Naive thymus-derived CD8-positive, alpha-beta T cell (primary cell): ENCODE results near the gene DHCR24. TPM values are rescaled to one million over a fixed set of nuclear protein-coding genes. Genes with fewer than 3 reads are reported as not detected.

ENCODE experiments used
- ATAC-seq, 2 donors: fragments of 150-1000 bp; cut with Tn5 transposase in 1 of 2; sonication (Bioruptor Pico), chemical (Tn5 transposase) in 1 of 2; 1 replicate in 1 of 2; 2 replicates in 1 of 2; pipeline ENCODE4 v1.10.0; 2021; ENCODE audit warnings: mild to moderate bottlenecking in 2 of 2, moderate library complexity in 2 of 2
- POLR2A ChIA-PET: fragments of 350-600 bp; sonication (Branson Sonifier 250); formaldehyde crosslinking; loops from one replicate; lab custom pipeline; 2021; ENCODE audit warnings: antibody characterized with exemption; lab: Charles Lee
- DNase-seq, 10 donors: peaks; one replicate each; pipeline versions ENCODE4 v3.0.0 to v3.0.0-alpha.2; 2020 to 2022
- H3K27ac Mint-ChIP-seq, 10 donors: one replicate each; pipeline ENCODE4 v1.8.0; 2020 to 2022; ENCODE audit warnings: mild to moderate bottlenecking in 10 of 10, mixed read lengths in 10 of 10, moderate library complexity in 4 of 10, inconsistent platforms in 1 of 10
- H3K27me3 Mint-ChIP-seq, 5 donors: one replicate each; pipeline ENCODE4 v1.8.0; 2021 to 2022; ENCODE audit warnings: mixed read lengths in 5 of 5
- H3K36me3 Mint-ChIP-seq, 3 donors: one replicate each; pipeline ENCODE4 v1.8.0; 2020 to 2022; ENCODE audit warnings: mixed read lengths in 3 of 3, mild to moderate bottlenecking in 2 of 3, inconsistent platforms in 1 of 3
- H3K4me1 Mint-ChIP-seq, 4 donors: one replicate each; pipeline ENCODE4 v1.8.0; 2021 to 2022; ENCODE audit warnings: mixed read lengths in 4 of 4
- H3K4me3 Mint-ChIP-seq, 10 donors: one replicate each; pipeline ENCODE4 v1.8.0; 2020 to 2022; ENCODE audit warnings: mild to moderate bottlenecking in 10 of 10, mixed read lengths in 10 of 10, moderate library complexity in 6 of 10, inconsistent platforms in 1 of 10
- H3K9me3 Mint-ChIP-seq, 9 donors: one replicate each; pipeline ENCODE4 v1.8.0; 2020 to 2022; ENCODE audit warnings: mixed read lengths in 9 of 9, mild to moderate bottlenecking in 3 of 9, inconsistent platforms in 1 of 9, moderate library complexity in 1 of 9
- polyA plus RNA-seq, 3 donors: library from polyadenylated mRNA; unstranded; fragments of 300-500 nt; fragmentation: Illumina TruSeq; gene quantifications; one replicate each; pipeline ENCODE4 v1.2.3, GENCODE V29; 2021
- total RNA-seq, 8 experiments: library from RNA in 2 of 8; stranded (reverse) in 2 of 8; gene quantifications; one replicate each; pipeline ENCODE4 v1.2.3 and lab custom pipeline; 2021 to 2026

DHCR24 gene
- total and polyA plus RNA-seq, 5 experiments from 2014 or later, result 1.8 to 4.2 (median 3.4) TPM

DNA sequence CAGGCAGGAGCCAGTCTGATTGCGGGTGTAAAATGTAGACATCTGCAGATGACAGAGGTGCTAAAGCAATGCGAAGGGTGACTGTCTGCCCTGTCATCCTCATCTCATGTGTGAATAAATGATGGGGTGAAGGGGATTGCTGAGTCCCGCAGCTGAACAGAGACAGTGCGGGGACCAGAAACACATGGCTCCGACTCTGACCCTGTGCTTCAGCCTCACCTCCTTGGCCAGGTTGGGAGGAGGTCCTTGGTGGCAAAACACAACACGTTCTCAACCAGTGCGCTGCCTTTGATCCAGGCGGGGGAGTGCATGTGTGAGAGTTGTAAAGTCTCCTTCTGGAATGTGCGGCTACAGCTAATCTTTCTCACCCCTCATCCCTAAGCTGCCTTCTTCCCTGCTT is 53.9 kb downstream of the DHCR24 start:
- DNase-seq (peak in 1 of 10 donors; percentile 6), ATAC-seq (no peak)
- no peak overlapping the region for H3K4me3 Mint-ChIP-seq
- H3K4me1 Mint-ChIP-seq, result no peaks in the 10 kb centered on the region
- peaks cover 0 to 9% (median 4%) of the 10 kb centered on the region in 5 donors for H3K27me3 Mint-ChIP-seq
- H3K36me3 Mint-ChIP-seq, result peaks cover 2 to 20% (median 9%) of the 10 kb centered on the region in 3 donors
- H3K27ac Mint-ChIP-seq, result no peak overlapping the region
- peaks cover 0 to 18% (median 10%) of the 10 kb centered on the region in 9 donors for H3K9me3 Mint-ChIP-seq
- POLR2A ChIA-PET, result no interaction called here

DNA sequence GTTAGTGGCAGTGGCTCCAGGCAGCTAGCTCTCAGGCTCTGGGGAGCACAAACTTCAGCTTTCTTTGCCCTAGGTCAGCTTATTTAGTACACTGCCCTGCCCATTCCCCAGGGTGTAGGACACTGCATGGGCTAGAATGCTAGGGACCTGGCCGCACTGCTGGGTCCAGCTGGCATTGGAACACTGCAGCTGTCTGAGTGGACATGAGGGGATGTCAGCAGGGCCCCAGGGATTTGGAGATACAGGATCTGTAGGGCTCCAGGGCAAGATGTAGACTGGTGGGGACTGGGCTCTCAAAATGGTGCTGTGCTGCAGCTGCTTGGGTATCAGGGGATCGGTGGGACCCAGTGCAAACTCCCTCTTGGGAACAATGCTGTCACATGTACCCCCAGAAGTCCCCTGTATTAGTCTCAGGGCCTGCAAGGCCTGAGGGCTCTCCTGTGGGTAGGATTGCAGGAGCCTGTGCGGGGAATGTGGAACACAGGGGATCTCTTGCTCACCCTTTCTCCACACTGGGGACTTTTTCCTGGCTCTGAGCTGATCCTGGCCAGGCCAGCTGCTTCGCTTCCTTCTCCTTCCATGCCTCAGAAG is 60.7 kb downstream of the DHCR24 start:
- DNase-seq (peak in 1 of 10 donors; percentile 5), ATAC-seq (no peak)
- Mint-ChIP-seq H3K27ac (no peak overlapping the region), H3K4me3 (no peak overlapping the region), H3K36me3 (peaks cover 0 to 41% (median 30%) of the 10 kb centered on the region in 3 donors), H3K27me3 (peaks cover 0 to 5% (median 3%) of the 10 kb centered on the region in 5 donors), H3K9me3 (peaks cover 12 to 58% (median 36%) of the 10 kb centered on the region in 9 donors), H3K4me1 (no peaks in the 10 kb centered on the region)
- POLR2A ChIA-PET, result no interaction called here

DNA sequence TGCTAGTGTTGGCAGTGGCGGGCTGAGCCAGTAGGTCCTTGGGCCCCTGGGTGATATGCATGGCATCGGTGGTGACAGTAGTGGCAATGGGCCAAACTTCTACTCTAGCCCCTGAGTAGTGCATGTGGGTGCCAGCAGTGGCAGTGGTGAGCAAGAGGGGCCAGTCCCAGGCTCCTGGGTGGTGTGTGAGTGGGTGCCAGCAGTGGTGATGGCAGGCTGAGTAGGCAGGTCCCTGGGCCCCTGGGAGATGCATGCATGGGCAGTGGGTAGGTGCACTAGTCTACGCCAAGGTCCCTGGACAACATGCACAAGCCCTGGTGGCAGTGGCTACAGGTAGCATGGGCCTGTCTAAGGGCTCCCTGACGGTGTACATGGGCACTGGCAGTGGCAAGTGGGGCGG is 61.3 kb downstream of the DHCR24 start:
- ATAC-seq (no peak), DNase-seq (peak in 1 of 10 donors; percentile 15)
- Mint-ChIP-seq H3K4me3 (no peak overlapping the region), H3K27ac (no peak overlapping the region), H3K9me3 (peaks cover 12 to 54% (median 31%) of the 10 kb centered on the region in 9 donors), H3K4me1 (no peaks in the 10 kb centered on the region), H3K36me3 (peaks cover 0 to 34% (median 23%) of the 10 kb centered on the region in 3 donors), H3K27me3 (peaks cover 0 to 5% (median 2%) of the 10 kb centered on the region in 5 donors)
- POLR2A ChIA-PET, result no interaction called here

- ATAC-seq, result no peak
- H3K27me3 Mint-ChIP-seq, result peaks cover 0 to 5% (median 0%) of the 10 kb centered on the region in 5 donors
- H3K36me3 Mint-ChIP-seq, result peaks cover 0 to 23% (median 23%) of the 10 kb centered on the region in 3 donors
- H3K4me3 Mint-ChIP-seq, result no peak overlapping the region
- no peak overlapping the region for H3K27ac Mint-ChIP-seq
- POLR2A ChIA-PET, result no interaction called here
- peaks cover 10 to 47% (median 23%) of the 10 kb centered on the region in 9 donors for H3K9me3 Mint-ChIP-seq
- no peak for DNase-seq
- H3K4me1 Mint-ChIP-seq, result peaks cover 0 to 2% (median under 1%) of the 10 kb centered on the region in 4 donors
These were observed 63.3 kb downstream of the DHCR24 start for GRCh38 chr1:54823670-54824069.

DNA sequence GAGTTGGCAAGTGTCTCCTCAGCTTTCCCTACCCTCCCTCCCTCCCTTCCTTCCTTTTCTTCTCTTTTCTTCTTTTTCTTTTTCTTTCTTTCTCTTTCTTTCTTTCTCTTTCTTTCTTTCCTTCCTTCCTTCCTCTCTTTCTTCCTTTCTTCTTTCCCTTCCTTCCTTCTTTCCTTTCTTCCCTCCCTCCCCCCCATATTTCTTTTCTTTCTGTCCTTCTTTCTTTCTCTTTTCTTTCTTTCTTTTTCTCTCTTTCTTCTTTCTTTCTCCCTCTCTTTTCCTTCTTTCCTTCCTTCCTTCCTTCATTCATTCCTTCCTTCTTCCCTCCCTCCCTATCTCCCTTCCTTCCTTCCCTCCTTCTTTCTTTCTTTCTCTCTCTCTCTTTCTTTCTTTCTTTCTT is 67.3 kb downstream of the DHCR24 start:
- ATAC-seq (no peak), DNase-seq (no peak)
- H3K36me3 Mint-ChIP-seq, result peaks cover 0 to 15% (median 15%) of the 10 kb centered on the region in 3 donors
- POLR2A ChIA-PET, result no interaction called here
- peaks cover 9 to 27% (median 17%) of the 10 kb centered on the region in 9 donors for H3K9me3 Mint-ChIP-seq
- H3K27ac Mint-ChIP-seq, result peak overlapping the region in 2 of 10 donors; percentile 72 to 88
- H3K27me3 Mint-ChIP-seq, result peaks cover 0 to 5% (median 0%) of the 10 kb centered on the region in 5 donors
- no peak overlapping the region for H3K4me3 Mint-ChIP-seq
- peaks cover 6 to 11% (median 7%) of the 10 kb centered on the region in 4 donors for H3K4me1 Mint-ChIP-seq

DNA sequence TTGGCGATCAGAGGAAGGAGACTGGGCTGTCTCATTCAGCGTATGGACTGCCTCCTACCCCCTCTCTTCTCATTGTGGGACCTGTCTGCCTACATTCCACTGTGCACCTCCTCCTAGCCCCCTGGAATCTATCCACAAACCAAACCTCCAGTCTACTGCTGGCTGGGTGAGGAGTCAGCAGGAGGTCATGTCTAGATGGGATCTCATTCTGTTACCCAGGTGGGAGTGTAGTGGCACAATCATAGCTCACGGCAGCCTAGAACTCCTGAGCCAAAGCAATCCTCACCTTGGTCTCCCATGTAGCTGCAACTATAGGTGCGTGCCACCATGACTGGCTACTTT is 67.8 kb downstream of the DHCR24 start:
- Mint-ChIP-seq H3K36me3 (peaks cover 0 to 11% (median 10%) of the 10 kb centered on the region in 3 donors), H3K27me3 (peaks cover 0 to 5% (median 0%) of the 10 kb centered on the region in 5 donors), H3K9me3 (peaks cover 7 to 21% (median 11%) of the 10 kb centered on the region in 9 donors), H3K4me3 (no peak overlapping the region), H3K27ac (peak overlapping the region in 1 of 10 donors; percentile 7), H3K4me1 (peaks cover 6 to 11% (median 7%) of the 10 kb centered on the region in 4 donors)
- POLR2A ChIA-PET, result no interaction called here
- DNase-seq (no peak), ATAC-seq (no peak)

DNA sequence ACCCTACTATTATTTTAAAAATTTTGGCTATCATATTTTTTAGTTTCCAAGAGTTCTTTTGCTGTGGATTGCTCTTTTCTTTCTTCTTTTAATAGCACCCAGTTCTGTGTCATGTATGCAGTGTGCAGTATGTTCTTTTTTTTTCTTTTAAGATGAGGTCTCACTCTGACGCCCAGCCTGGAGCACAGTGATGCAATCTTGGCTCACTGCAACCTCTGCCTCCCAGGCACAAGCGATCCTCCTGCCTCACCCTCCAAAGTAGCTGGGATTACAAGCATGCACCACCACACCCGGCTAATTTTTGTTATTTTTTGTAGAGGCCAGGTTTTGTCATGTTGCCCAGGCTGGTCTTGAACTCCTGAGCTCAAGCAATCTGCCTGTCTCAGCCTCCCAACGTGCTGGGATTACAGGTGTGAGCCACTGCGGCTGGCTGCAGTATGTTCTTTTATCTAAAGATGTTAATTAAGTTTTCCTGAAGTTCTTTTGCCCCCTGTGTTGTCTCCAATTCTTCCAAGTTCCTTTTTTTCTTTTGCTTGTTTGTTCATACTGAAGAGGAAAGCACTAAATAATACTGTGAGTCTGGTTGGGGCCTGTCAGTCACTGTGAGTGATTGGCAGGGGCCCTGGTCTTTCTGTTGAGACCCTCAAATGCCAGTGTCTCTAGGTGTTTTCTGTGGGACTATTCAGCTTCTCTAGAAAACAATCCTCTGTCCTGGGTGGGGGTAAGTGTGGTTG is 68.4 kb downstream of the DHCR24 start:
- H3K4me3 Mint-ChIP-seq, result no peak overlapping the region
- H3K4me1 Mint-ChIP-seq, result peaks cover 6 to 11% (median 7%) of the 10 kb centered on the region in 4 donors
- ATAC-seq (no peak), DNase-seq (no peak)
- H3K27me3 Mint-ChIP-seq, result peaks cover 0 to 5% (median 0%) of the 10 kb centered on the region in 5 donors
- peaks cover 4 to 17% (median 6%) of the 10 kb centered on the region in 9 donors for H3K9me3 Mint-ChIP-seq
- peaks cover 0 to 9% (median 6%) of the 10 kb centered on the region in 3 donors for H3K36me3 Mint-ChIP-seq
- peak overlapping the region in 6 of 10 donors; percentile 7 to 78 (median 36) for H3K27ac Mint-ChIP-seq
- POLR2A ChIA-PET, result no interaction called here

DNA sequence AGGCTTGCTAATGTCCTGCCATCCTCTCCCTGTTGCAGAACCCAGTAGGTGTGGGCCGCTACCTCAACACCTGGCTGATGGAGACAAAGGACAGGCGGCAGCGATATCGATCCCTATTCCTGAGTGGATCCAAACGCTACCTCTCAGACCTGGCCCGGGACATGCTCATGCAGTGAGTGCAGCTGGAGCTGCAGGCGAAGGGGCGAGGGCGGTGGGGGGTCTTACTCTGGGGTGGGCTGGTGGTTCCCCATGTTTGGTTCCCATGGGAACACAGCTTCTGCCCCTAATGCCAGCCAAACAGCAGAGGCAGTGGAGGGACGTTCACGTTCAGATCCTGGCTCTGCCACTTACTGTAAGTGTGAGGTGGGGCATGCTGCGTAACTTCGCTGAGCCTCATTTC is 70.0 kb downstream of the DHCR24 start:
- peak overlapping the region in 2 of 10 donors; percentile 19 to 47 for H3K27ac Mint-ChIP-seq
- DNase-seq, result no peak
- H3K4me3 Mint-ChIP-seq, result no peak overlapping the region
- no peak for ATAC-seq
- H3K27me3 Mint-ChIP-seq, result no peaks in the 10 kb centered on the region
- POLR2A ChIA-PET, result no interaction called here
- H3K4me1 Mint-ChIP-seq, result peaks cover 6 to 11% (median 7%) of the 10 kb centered on the region in 4 donors
- H3K36me3 Mint-ChIP-seq, result no peaks in the 10 kb centered on the region
- H3K9me3 Mint-ChIP-seq, result peaks cover 0 to 3% (median 0%) of the 10 kb centered on the region in 9 donors

DNA sequence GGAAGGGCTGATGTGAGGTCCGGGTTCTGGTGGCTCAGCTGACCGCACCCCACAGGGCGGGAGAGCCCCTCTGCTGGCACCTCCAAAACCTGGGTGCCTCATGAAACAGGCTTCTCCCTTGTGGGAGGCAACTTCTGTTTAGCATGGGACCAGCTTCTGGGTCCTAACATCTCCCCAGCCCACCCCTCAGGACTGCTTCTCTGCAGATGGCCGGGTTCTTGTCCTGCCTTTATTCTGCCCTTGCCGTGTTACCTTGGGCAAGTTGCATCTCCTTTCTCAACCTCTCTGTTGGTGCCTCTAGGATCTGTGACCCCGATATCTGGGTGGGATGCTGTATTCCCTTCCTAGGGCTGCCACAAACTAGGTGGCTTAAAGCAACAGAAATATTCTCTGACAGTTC is 70.9 kb downstream of the DHCR24 start:
- no peak for ATAC-seq
- H3K27ac Mint-ChIP-seq, result peak overlapping the region in 1 of 10 donors; percentile 41
- H3K36me3 Mint-ChIP-seq, result no peaks in the 10 kb centered on the region
- POLR2A ChIA-PET, result no interaction called here
- no peak for DNase-seq
- H3K4me3 Mint-ChIP-seq, result no peak overlapping the region
- no peaks in the 10 kb centered on the region for H3K27me3 Mint-ChIP-seq
- H3K9me3 Mint-ChIP-seq, result no peaks in the 10 kb centered on the region
- H3K4me1 Mint-ChIP-seq, result peaks cover 6 to 11% (median 7%) of the 10 kb centered on the region in 4 donors

GRCh38 chr1:54815086-54815876 is 71.7 kb downstream of the DHCR24 start:
- DNase-seq (no peak), ATAC-seq (no peak)
- H3K4me3 Mint-ChIP-seq, result no peak overlapping the region
- no peaks in the 10 kb centered on the region for H3K27me3 Mint-ChIP-seq
- POLR2A ChIA-PET, result interaction anchor here (0.6 kb wide), 1 partner anchor 46 kb away, joined by 4 read pairs; no protein-coding TSS in a partner anchor
- no peaks in the 10 kb centered on the region for H3K9me3 Mint-ChIP-seq
- peak overlapping the region in 2 of 10 donors; percentile 38 to 91 for H3K27ac Mint-ChIP-seq
- H3K4me1 Mint-ChIP-seq, result peaks cover 6 to 11% (median 8%) of the 10 kb centered on the region in 4 donors
- H3K36me3 Mint-ChIP-seq, result no peaks in the 10 kb centered on the region

DNA sequence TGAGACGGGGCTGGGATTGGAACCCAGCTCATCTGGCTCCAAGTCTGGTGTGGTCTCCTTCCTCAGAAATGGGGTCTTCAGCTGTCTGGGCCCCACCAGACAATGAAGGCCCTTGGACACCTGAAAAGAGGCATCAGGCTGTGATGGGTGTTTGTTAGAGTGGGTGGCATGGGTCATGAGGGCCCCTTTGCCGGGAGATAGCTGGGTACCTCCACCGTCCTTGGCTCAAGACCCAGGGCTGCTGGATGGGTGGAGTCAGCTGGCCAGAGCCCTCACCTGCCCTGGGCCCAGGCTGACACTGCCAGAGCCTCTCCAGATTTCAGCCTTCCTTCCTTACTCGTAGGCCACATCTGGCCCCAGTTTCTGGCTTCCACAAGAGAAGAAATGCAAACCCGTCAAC is 72.4 kb downstream of the DHCR24 start:
- H3K36me3 Mint-ChIP-seq, result no peaks in the 10 kb centered on the region
- H3K4me1 Mint-ChIP-seq, result peaks cover 5 to 11% (median 9%) of the 10 kb centered on the region in 4 donors
- H3K27me3 Mint-ChIP-seq, result no peaks in the 10 kb centered on the region
- ATAC-seq (no peak), DNase-seq (peak in 1 of 10 donors; percentile 7)
- POLR2A ChIA-PET, result interaction anchor here (0.6 kb wide), 1 partner anchor 45 kb away, joined by 4 read pairs; no protein-coding TSS in a partner anchor
- H3K27ac Mint-ChIP-seq, result no peak overlapping the region
- H3K4me3 Mint-ChIP-seq, result no peak overlapping the region
- H3K9me3 Mint-ChIP-seq, result no peaks in the 10 kb centered on the region

- Mint-ChIP-seq H3K27ac (peak overlapping the region in 1 of 10 donors; percentile 27), H3K4me3 (no peak overlapping the region), H3K9me3 (no peaks in the 10 kb centered on the region), H3K4me1 (peaks cover 5 to 11% (median 9%) of the 10 kb centered on the region in 4 donors), H3K36me3 (no peaks in the 10 kb centered on the region), H3K27me3 (no peaks in the 10 kb centered on the region)
- DNase-seq, result peak in 1 of 10 donors; percentile 6
- ATAC-seq, result no peak
- POLR2A ChIA-PET, result no interaction called here
These were observed 72.9 kb downstream of the DHCR24 start for GRCh38 chr1:54814126-54814498.
